ENCODE data around the gene KLKB1. TPM values are rescaled to one million over a fixed set of nuclear protein-coding genes. Genes with fewer than 3 reads are reported as not detected.

Gene KLKB1
- total and polyA plus RNA-seq, 9 donors: 0.18 to 1.8 (median 0.60) TPM

DNA sequence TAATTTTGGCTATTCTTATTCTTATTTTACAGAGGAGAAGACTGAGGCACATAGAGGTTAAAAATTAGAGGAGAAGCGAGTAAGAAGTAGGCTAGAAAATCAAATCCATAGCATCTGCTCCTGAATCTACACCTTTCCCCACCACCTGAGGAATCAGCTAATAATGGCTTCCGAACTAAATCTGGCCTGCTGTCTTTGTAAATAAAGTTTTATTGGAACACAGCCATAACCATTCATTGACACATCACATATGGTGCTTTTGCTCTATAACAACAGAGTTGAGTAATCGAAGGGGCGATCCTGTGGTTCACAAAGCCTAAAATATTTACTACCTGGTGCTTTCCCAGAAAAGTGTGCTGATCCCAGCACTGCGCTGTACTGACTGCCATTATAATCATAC, 76.9 kb downstream of the KLKB1 start:
- Histone ChIP-seq H3K36me3 (no peaks in the 10 kb centered on the region), H3K27me3 (no peaks in the 10 kb centered on the region), H3K4me3 (no peak overlapping the region), H3K4me1 (ENCODE audit: insufficient read depth) (no peaks in the 10 kb centered on the region), H3K9me3 (no peaks in the 10 kb centered on the region), H3K27ac (no peak overlapping the region)
- TF ChIP-seq EP300 (IDR thresholded peaks at IDR 0.05) (no peak), POLR2A (IDR thresholded peaks at IDR 0.05) (no peak)
- TF ChIP-seq, protein P1, sequence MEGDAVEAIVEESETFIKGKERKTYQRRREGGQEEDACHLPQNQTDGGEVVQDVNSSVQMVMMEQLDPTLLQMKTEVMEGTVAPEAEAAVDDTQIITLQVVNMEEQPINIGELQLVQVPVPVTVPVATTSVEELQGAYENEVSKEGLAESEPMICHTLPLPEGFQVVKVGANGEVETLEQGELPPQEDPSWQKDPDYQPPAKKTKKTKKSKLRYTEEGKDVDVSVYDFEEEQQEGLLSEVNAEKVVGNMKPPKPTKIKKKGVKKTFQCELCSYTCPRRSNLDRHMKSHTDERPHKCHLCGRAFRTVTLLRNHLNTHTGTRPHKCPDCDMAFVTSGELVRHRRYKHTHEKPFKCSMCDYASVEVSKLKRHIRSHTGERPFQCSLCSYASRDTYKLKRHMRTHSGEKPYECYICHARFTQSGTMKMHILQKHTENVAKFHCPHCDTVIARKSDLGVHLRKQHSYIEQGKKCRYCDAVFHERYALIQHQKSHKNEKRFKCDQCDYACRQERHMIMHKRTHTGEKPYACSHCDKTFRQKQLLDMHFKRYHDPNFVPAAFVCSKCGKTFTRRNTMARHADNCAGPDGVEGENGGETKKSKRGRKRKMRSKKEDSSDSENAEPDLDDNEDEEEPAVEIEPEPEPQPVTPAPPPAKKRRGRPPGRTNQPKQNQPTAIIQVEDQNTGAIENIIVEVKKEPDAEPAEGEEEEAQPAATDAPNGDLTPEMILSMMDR (IDR thresholded peaks at IDR 0.05): no peak
- 83 to 87% (median 86%) methylated on average over 5 of the region's 5 CpGs for WGBS, 3 donors
- intact Hi-C loops (cut with DNase I): loop anchor here in 2 of 4 donors (10.0 kb wide), 2 partner anchors 261 to 281 kb away; no protein-coding TSS in a partner anchor
- DNase-seq: no peak

DNA sequence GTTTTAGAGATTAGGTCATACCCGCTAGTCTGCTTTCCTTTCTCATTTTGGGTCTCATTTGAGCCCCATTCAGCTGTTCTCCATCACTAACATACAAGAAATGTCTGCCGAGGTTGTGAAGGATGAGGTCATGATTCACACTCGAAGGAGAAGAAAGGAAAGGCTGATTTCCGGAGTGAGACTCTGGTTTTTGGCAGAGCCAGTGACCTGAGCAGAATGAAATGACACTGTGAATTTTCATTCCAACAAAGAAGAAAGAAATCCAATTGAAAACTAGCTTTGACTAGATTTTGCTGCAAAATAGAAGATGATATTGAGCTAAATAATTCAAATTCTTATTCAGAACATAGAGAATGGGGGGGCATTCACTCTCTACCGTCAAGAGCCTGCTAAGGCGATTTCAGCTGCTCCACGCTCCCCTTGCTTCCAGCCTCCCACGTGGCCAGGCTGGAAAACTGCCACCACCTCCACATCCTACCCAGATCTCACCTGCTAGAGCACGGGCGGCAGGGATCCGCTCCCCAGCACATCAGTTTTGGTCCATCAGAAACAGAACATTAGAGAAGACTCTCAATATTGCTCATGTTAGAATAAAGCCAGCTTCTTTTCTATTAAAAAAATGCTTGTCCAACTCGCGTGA, 77.7 kb downstream of the KLKB1 start:
- H3K4me1 ChIP-seq (ENCODE audit: insufficient read depth): no peaks in the 10 kb centered on the region
- whole genome bisulfite sequencing, 3 donors: 19 to 23% (median 20%) methylated on average over 13 of the region's 13 CpGs
- H3K27ac ChIP-seq: no peak overlapping the region
- H3K27me3 ChIP-seq: no peaks in the 10 kb centered on the region
- TF ChIP-seq, protein P1 (IDR thresholded peaks at IDR 0.05): no peak
- TF ChIP-seq POLR2A (IDR thresholded peaks at IDR 0.05): no peak
- no peak for TF ChIP-seq EP300 (IDR thresholded peaks at IDR 0.05)
- intact Hi-C loops (cut with DNase I): loop anchor here in 2 of 4 donors (10.0 kb wide), 2 partner anchors 260 to 280 kb away; no protein-coding TSS in a partner anchor
- no peak overlapping the region for H3K4me3 ChIP-seq
- H3K9me3 ChIP-seq: no peaks in the 10 kb centered on the region
- no peaks in the 10 kb centered on the region for H3K36me3 ChIP-seq
- no peak for DNase-seq

DNA sequence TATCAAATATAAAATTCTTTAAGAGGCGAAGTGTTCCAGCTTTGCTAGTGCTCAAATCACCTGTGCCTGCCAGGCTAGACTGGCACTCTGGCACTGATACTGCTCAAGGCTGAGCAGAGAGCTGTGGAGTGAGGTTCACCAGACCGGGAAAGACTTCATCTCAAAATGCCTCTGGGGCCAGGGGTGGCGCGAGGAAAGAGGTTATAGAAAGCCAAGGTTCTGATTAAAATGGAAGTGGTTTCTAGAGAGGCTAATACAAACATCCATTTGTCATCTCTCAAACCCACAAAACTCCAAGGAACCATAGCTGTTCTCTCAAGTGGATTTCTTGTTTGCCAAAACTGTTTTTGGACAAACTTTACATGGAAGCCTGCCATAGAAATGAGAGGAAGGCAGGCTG, 80.2 kb downstream of the KLKB1 start:
- Histone ChIP-seq H3K36me3 (no peaks in the 10 kb centered on the region), H3K27ac (no peak overlapping the region), H3K27me3 (no peaks in the 10 kb centered on the region), H3K4me3 (no peak overlapping the region), H3K4me1 (ENCODE audit: insufficient read depth) (no peaks in the 10 kb centered on the region), H3K9me3 (no peaks in the 10 kb centered on the region)
- intact Hi-C loops (cut with DNase I): loop anchor here in 2 of 4 donors (10.0 kb wide), 2 partner anchors 257 to 277 kb away; no protein-coding TSS in a partner anchor
- TF ChIP-seq, protein P1 (IDR thresholded peaks at IDR 0.05): no peak
- TF ChIP-seq POLR2A (IDR thresholded peaks at IDR 0.05) (no peak), EP300 (IDR thresholded peaks at IDR 0.05) (no peak)
- 33 to 43% (median 38%) methylated on average over 4 of the region's 4 CpGs for WGBS, 3 donors
- no peak for DNase-seq

DNA sequence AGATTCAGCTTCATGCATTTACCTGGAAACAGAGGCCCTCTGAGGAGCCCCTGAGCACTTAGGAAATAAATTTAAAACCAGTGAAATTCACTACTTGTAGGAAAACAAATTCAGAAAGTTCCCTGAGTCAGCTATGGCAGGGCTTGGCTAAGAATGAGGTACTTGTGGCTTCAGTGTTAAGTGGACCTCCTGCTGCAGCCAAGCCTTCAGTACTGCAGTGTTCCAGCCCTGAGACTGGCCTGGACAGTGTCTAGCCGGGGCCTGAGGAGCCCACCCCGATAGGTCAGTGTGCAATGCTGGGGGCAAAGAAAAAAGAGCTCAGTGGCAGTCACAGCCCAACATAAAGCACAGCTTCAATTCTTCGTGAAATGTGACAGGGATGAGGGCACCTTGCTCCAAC, 80.6 kb downstream of the KLKB1 start:
- WGBS, 3 donors: 60 to 65% (median 63%) methylated on average over 3 of the region's 3 CpGs
- DNase-seq: no peak

More for the DNA sequence above, 80.6 kb downstream of the KLKB1 start:
- H3K4me1 ChIP-seq (ENCODE audit: insufficient read depth): no peaks in the 10 kb centered on the region
- H3K27me3 ChIP-seq: no peaks in the 10 kb centered on the region
- H3K9me3 ChIP-seq: no peaks in the 10 kb centered on the region
- no peaks in the 10 kb centered on the region for H3K36me3 ChIP-seq
- no peak overlapping the region for H3K27ac ChIP-seq
- TF ChIP-seq POLR2A (IDR thresholded peaks at IDR 0.05) (no peak), EP300 (IDR thresholded peaks at IDR 0.05) (no peak)
- TF ChIP-seq, protein P1 (IDR thresholded peaks at IDR 0.05): no peak
- no peak overlapping the region for H3K4me3 ChIP-seq
- intact Hi-C loops (cut with DNase I): loop anchor here in 2 of 4 donors (10.0 kb wide), 2 partner anchors 257 to 277 kb away; no protein-coding TSS in a partner anchor

Other genes with a start within 250 kb of the KLKB1 start
- 10 to 100 TPM in 3 of 7 donors, 1 to 10 TPM in 4; 5.1 to 14.8 (median 9.4) TPM for gene TLR3, start 158.4 kb upstream of the KLKB1 start, total RNA-seq
- gene TLR3, start 158.4 kb upstream of the KLKB1 start, polyA plus RNA-seq: 10 to 100 TPM in 1 of 2 donors, 1 to 10 TPM in 1; 2.2 to 12.2 TPM
- gene FAM149A, start 122.8 kb upstream of the KLKB1 start, total RNA-seq: 10 to 100 TPM in 5 of 7 donors, 1 to 10 TPM in 2; 6.4 to 14.6 (median 12.7) TPM
- gene FAM149A, start 122.8 kb upstream of the KLKB1 start, polyA plus RNA-seq: 10 to 100 TPM in 1 of 2 donors, 1 to 10 TPM in 1; 9.4 to 16.1 TPM
- gene CYP4V2, start 35.9 kb upstream of the KLKB1 start, total RNA-seq: 10 to 100 TPM; 11.9 to 35.3 (median 21.0) TPM
- gene CYP4V2, start 35.9 kb upstream of the KLKB1 start, polyA plus RNA-seq: 10 to 100 TPM in 1 of 2 donors, 1 to 10 TPM in 1; 8.5 to 12.4 TPM
- under 1 TPM in 2 of 7 donors, not detected in 5; 0.20 to 0.23 TPM for gene F11, start 38.7 kb downstream of the KLKB1 start, total RNA-seq
- gene F11, start 38.7 kb downstream of the KLKB1 start, polyA plus RNA-seq: under 1 TPM in 1 of 2 donors, not detected in 1; 0.05 TPM